A673 (cell line): ENCODE data around the gene IMMP2L.

Experiments used
- EZH2 ChIP-seq: fragments of 200-600 bp; sonication (generic); IDR thresholded peaks from 2 replicates; pipeline ENCODE4 v1.6.1; 2017; ENCODE audit warnings: borderline replicate concordance, low read depth, mild to moderate bottlenecking, mixed read lengths, antibody characterized with exemption, low read length; ENCODE audit not compliant: poor library complexity, severe bottlenecking
- TF ChIP-seq, protein P1 (sequence below): fragments of 300-800, 200-600 bp; sonication (generic); conservative IDR thresholded peaks from 2 replicates; pipeline ENCODE4 v1.5.1; 2017; ENCODE audit warnings: low read depth, mild to moderate bottlenecking, antibody characterized with exemption, low read length, moderate library complexity, mixed read lengths

- TF ChIP-seq, protein P1, sequence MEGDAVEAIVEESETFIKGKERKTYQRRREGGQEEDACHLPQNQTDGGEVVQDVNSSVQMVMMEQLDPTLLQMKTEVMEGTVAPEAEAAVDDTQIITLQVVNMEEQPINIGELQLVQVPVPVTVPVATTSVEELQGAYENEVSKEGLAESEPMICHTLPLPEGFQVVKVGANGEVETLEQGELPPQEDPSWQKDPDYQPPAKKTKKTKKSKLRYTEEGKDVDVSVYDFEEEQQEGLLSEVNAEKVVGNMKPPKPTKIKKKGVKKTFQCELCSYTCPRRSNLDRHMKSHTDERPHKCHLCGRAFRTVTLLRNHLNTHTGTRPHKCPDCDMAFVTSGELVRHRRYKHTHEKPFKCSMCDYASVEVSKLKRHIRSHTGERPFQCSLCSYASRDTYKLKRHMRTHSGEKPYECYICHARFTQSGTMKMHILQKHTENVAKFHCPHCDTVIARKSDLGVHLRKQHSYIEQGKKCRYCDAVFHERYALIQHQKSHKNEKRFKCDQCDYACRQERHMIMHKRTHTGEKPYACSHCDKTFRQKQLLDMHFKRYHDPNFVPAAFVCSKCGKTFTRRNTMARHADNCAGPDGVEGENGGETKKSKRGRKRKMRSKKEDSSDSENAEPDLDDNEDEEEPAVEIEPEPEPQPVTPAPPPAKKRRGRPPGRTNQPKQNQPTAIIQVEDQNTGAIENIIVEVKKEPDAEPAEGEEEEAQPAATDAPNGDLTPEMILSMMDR: no peak
- no peak for TF ChIP-seq EZH2
Measured at GRCh38 chr7:110808361-110808760, 753.9 kb downstream of the IMMP2L start.
